Natural killer cell (primary cell): ENCODE measurements around the gene SNED1. TPM values are rescaled to one million over a fixed set of nuclear protein-coding genes. Genes with fewer than 3 reads are reported as not detected.

Source experiments
- ATAC-seq, 3 donors: fragments of 150-1000 bp in 2 of 3; fragments of 200-7000 bp in 1 of 3; cut with Tn5 transposase; 1 replicate in 1 of 3; 2 replicates in 2 of 3; pipeline ENCODE4 v1.10.0; 2021; ENCODE audit warnings: mild to moderate bottlenecking in 2 of 3, moderate library complexity in 2 of 3
- DNase-seq, 2 donors: peaks; one replicate each; pipeline versions ENCODE4 v3.0.0 to v3.0.0-alpha.2; 2013 to 2021; ENCODE audit warnings: mixed read lengths in 1 of 2
- H3K27ac ChIP-seq: one replicate; pipeline ENCODE4 v1.5.1; 2013; ENCODE audit warnings: mild to moderate bottlenecking, low read length
- H3K27me3 ChIP-seq: one replicate; pipeline ENCODE4 v1.6.1; 2013; ENCODE audit warnings: low read length; ENCODE audit not compliant: control insufficient read depth, insufficient read depth
- H3K36me3 ChIP-seq: one replicate; pipeline ENCODE4 v1.6.1; 2013; ENCODE audit warnings: low read length; ENCODE audit not compliant: control insufficient read depth, insufficient read depth
- H3K4me1 ChIP-seq: one replicate; pipeline ENCODE4 v1.6.1; 2013; ENCODE audit warnings: low read length; ENCODE audit not compliant: control insufficient read depth, insufficient read depth
- H3K4me3 ChIP-seq: one replicate; pipeline ENCODE4 v1.5.1; 2013; ENCODE audit warnings: low read length
- H3K9me3 ChIP-seq: one replicate; pipeline ENCODE4 v1.6.1; 2013; ENCODE audit warnings: low read length; ENCODE audit not compliant: control insufficient read depth, insufficient read depth
- H3K27ac Mint-ChIP-seq, 2 donors: one replicate each; pipeline ENCODE4 v1.8.0; 2022; ENCODE audit warnings: mild to moderate bottlenecking in 2 of 2, mixed read lengths in 2 of 2, moderate library complexity in 1 of 2
- H3K27me3 Mint-ChIP-seq, 2 donors: one replicate each; pipeline ENCODE4 v1.8.0; 2022; ENCODE audit warnings: low read depth in 2 of 2, mixed read lengths in 2 of 2
- H3K36me3 Mint-ChIP-seq: one replicate; pipeline ENCODE4 v1.8.0; 2022; ENCODE audit warnings: mixed read lengths
- H3K4me1 Mint-ChIP-seq, 2 donors: one replicate each; pipeline ENCODE4 v1.8.0; 2022; ENCODE audit warnings: mixed read lengths in 2 of 2
- H3K4me3 Mint-ChIP-seq: one replicate; pipeline ENCODE4 v1.8.0; 2022; ENCODE audit warnings: mild to moderate bottlenecking, moderate library complexity, mixed read lengths
- H3K9me3 Mint-ChIP-seq, 2 donors: one replicate each; pipeline ENCODE4 v1.8.0; 2022; ENCODE audit warnings: mixed read lengths in 2 of 2
- WGBS: methylation state at CpG from one replicate; pipeline ENCODE4 v1.1.7; 2013; ENCODE audit warnings: missing lambda C conversion rate; ENCODE audit not compliant: insufficient coverage; 5-methylcytosine and 5-hydroxymethylcytosine counted together
- intact Hi-C: fragments of 100-400 bp; cut with micrococcal nuclease; formaldehyde crosslinking; loops from one replicate; pipeline ENCODE4 v1.14.2; 2022
- total RNA-seq, 4 donors: library from RNA; stranded (reverse); fragments of 120-200 nt in 1 of 4; gene quantifications; one replicate each; pipeline versions ENCODE4 v1.2.3 to v1.2.4, GENCODE V29; 2013 to 2022
- TF ChIP-seq, protein P1 (sequence below): fragments of 200-600 bp; IDR thresholded peaks from one replicate; pipeline ENCODE4 v1.8.0; 2022; ENCODE audit warnings: antibody characterized with exemption

The SNED1 gene
- total RNA-seq, 3 donors from 2014 or later (not counting 1 experiment from before 2014, with no cell fraction given), result 0.97 to 4.9 (median 2.5) TPM

DNA sequence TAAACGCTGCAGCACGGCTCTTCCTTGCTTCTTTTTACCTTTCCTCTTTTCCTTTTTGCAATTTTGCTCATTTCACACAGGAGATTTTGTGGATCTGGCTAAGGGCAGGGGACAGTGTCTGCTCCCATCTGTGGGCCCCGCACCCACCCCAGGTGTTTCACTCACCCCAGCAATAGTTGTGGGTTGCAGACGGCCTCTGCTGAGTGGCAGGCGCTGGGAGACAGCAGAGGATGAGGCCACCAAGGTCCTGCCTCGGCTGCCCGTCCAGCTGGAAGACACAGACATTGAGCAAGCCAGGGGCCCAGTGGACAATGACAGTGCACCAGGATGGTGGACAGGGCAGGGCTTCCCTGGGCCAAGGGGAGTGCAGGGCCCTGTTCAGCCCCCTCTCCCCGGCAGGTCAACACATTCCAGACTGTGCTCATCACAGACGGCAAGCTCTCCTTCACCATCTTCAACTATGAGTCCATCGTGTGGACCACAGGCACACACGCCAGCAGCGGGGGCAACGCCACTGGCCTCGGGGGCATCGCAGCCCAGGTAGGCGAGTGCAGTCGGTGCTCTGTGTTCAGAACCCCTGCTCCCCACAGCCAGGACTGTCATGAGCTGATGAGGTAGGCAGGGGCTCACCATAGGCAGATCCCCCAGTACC lies 35.0 kb downstream of the SNED1 start:
- Mint-ChIP-seq H3K4me1 (no peaks in the 10 kb centered on the region), H3K36me3 (no peaks in the 10 kb centered on the region), H3K27me3 (no peaks in the 10 kb centered on the region), H3K9me3 (no peaks in the 10 kb centered on the region), H3K4me3 (no peak overlapping the region), H3K27ac (no peak overlapping the region)
- Histone ChIP-seq H3K27me3 (no peaks in the 10 kb centered on the region), H3K4me3 (no peak overlapping the region), H3K9me3 (no peaks in the 10 kb centered on the region), H3K36me3 (no peaks in the 10 kb centered on the region), H3K4me1 (peaks cover 21% of the 10 kb centered on the region), H3K27ac (no peak overlapping the region)
- 89% methylated on average over 17 of the region's 17 CpGs for WGBS
- TF ChIP-seq, protein P1, sequence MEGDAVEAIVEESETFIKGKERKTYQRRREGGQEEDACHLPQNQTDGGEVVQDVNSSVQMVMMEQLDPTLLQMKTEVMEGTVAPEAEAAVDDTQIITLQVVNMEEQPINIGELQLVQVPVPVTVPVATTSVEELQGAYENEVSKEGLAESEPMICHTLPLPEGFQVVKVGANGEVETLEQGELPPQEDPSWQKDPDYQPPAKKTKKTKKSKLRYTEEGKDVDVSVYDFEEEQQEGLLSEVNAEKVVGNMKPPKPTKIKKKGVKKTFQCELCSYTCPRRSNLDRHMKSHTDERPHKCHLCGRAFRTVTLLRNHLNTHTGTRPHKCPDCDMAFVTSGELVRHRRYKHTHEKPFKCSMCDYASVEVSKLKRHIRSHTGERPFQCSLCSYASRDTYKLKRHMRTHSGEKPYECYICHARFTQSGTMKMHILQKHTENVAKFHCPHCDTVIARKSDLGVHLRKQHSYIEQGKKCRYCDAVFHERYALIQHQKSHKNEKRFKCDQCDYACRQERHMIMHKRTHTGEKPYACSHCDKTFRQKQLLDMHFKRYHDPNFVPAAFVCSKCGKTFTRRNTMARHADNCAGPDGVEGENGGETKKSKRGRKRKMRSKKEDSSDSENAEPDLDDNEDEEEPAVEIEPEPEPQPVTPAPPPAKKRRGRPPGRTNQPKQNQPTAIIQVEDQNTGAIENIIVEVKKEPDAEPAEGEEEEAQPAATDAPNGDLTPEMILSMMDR, result no peak
- intact Hi-C loops, result no loop called here
- no peak for ATAC-seq
- DNase-seq, result no peak

DNA sequence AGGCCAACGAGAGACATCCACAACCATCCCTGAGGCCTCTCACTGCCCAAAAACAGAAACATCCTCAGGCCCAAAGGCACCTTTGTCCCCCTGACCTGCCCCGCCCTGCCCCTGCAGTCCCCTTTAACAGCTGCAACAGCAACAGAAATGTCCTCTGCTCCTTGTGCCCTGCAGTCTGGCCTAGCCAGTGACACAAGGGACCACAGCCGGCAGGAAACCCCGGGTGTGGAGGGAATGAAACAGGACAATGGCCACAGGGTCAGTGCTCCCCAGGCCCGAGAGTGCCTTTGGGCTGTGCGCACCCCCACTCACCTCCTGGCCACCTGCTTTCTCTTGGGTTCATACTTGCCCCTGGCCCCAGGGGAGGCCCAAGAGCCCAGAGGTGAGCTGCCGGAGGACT lies 35.6 kb downstream of the SNED1 start:
- Mint-ChIP-seq H3K27me3 (no peaks in the 10 kb centered on the region), H3K4me3 (no peak overlapping the region), H3K27ac (no peak overlapping the region), H3K9me3 (no peaks in the 10 kb centered on the region), H3K36me3 (no peaks in the 10 kb centered on the region), H3K4me1 (no peaks in the 10 kb centered on the region)
- TF ChIP-seq, protein P1, result no peak
- intact Hi-C loops, result no loop called here
- no peaks in the 10 kb centered on the region for H3K36me3 ChIP-seq
- H3K4me1 ChIP-seq, result peaks cover 21% of the 10 kb centered on the region
- no peaks in the 10 kb centered on the region for H3K27me3 ChIP-seq
- ATAC-seq (no peak), DNase-seq (no peak)
- no peak overlapping the region for H3K4me3 ChIP-seq
- no peaks in the 10 kb centered on the region for H3K9me3 ChIP-seq
- H3K27ac ChIP-seq, result no peak overlapping the region
- WGBS, result 91% methylated on average over 7 of the region's 7 CpGs

DNA sequence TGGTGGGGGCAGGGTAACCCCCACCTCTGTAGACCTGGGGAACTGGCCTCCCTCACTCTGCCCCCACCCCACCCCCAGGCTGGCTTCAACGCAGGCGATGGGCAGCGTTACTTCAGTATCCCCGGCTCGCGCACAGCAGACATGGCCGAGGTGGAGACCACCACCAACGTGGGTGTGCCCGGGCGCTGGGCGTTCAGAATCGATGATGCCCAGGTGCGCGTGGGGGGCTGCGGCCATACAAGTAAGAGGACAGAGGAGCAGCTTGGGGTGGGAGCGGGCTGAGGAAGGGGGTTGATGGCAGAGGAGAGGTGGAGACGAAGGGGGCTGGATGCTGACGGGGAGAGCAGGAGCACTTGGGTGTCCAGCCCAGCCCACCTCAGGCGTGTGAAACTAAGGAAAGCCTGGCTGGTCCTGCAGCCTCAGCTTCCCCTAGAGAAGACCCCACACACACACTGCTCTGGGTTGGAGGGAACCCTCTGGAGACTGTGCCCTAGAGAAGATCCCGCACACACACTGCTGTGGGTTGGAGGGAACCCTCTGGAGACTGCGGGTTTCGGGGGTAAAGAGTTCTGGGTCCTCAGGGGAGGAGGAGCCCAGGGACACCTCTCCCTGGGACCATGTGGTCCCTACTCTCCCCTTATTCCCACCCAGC lies 36.2 kb downstream of the SNED1 start:
- H3K27me3 Mint-ChIP-seq, result no peaks in the 10 kb centered on the region
- Histone ChIP-seq H3K9me3 (no peaks in the 10 kb centered on the region), H3K4me1 (peaks cover 21% of the 10 kb centered on the region), H3K36me3 (no peaks in the 10 kb centered on the region), H3K27ac (no peak overlapping the region), H3K27me3 (no peaks in the 10 kb centered on the region), H3K4me3 (no peak overlapping the region)
- ATAC-seq (no peak), DNase-seq (no peak)
- no peak overlapping the region for H3K4me3 Mint-ChIP-seq
- no peaks in the 10 kb centered on the region for H3K36me3 Mint-ChIP-seq
- no peaks in the 10 kb centered on the region for H3K4me1 Mint-ChIP-seq
- no peaks in the 10 kb centered on the region for H3K9me3 Mint-ChIP-seq
- TF ChIP-seq, protein P1, result no peak
- WGBS, result 95% methylated on average over 22 of the region's 22 CpGs
- intact Hi-C loops, result no loop called here
- no peak overlapping the region for H3K27ac Mint-ChIP-seq
